ENCODE data around the gene AMD1. TPM values are rescaled to one million over a fixed set of nuclear protein-coding genes. Genes with fewer than 3 reads are reported as not detected.

AMD1 gene
- total RNA-seq, 1 donor from 2014 or later, result 50.5 TPM

DNA sequence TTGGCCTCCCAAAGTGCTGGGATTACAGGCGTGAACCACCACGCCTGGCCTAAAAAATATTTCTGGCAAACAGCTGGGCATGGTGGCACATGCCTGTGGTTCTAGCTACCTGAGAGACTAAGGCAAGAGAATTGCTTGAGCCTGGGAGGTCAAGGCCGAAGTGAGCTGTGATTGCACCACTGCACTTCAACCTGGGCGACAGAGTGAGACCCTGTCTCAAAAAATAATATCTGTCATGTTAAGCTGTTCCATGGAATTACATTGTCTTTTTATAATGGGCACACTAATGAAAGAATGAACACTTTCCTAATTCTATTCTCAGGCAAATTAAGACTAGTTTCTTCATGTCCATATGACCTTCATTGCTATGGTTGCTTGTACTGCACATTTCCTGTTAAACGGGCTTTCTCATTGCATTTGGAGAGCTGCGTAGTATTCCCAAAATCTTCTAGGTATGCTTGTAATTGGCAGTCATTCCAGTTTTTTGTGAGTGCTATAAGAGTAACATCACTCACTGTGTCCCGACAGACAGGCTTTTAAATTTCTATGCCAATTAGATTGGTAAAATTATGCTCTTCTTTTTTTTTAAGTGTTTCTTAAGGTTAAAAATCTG is 12.1 kb downstream of the AMD1 start:
- H3K4me3 Mint-ChIP-seq (ENCODE audit: unreplicated experiment), result no peak overlapping the region
- peaks cover 12% of the 10 kb centered on the region for H3K4me1 Mint-ChIP-seq (ENCODE audit: unreplicated experiment)
- TF ChIP-seq, protein P1, sequence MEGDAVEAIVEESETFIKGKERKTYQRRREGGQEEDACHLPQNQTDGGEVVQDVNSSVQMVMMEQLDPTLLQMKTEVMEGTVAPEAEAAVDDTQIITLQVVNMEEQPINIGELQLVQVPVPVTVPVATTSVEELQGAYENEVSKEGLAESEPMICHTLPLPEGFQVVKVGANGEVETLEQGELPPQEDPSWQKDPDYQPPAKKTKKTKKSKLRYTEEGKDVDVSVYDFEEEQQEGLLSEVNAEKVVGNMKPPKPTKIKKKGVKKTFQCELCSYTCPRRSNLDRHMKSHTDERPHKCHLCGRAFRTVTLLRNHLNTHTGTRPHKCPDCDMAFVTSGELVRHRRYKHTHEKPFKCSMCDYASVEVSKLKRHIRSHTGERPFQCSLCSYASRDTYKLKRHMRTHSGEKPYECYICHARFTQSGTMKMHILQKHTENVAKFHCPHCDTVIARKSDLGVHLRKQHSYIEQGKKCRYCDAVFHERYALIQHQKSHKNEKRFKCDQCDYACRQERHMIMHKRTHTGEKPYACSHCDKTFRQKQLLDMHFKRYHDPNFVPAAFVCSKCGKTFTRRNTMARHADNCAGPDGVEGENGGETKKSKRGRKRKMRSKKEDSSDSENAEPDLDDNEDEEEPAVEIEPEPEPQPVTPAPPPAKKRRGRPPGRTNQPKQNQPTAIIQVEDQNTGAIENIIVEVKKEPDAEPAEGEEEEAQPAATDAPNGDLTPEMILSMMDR (IDR thresholded peaks at IDR 0.05; ENCODE audit: unreplicated experiment), result no peak
- peaks cover 4% of the 10 kb centered on the region for H3K36me3 Mint-ChIP-seq (ENCODE audit: low read depth, unreplicated experiment)
- no peak overlapping the region for H3K27ac Mint-ChIP-seq (ENCODE audit: unreplicated experiment)
- H3K9me3 Mint-ChIP-seq (ENCODE audit: unreplicated experiment), result no peaks in the 10 kb centered on the region
- H3K27me3 Mint-ChIP-seq (ENCODE audit: unreplicated experiment), result no peaks in the 10 kb centered on the region
- DNase-seq (ENCODE audit: low spot score), result no peak

DNA sequence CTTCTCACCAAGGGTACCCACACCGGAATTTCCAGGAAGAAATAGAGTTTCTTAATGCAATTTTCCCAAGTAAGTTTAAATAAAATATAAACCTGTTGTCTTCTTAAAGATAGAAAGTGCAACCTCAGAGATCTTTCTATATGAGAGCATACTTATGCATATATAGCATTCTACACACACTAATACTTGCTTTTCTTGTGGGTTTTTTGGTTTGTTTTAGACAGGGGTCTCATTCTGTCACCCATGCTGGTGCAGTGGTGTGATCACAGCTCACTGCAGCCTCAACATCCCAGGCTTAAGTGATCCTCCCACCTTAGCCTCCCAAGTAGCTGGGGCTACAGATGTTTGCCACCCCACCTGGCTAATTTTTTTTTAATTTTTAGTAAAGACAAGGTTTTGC is 15.7 kb downstream of the AMD1 start:
- TF ChIP-seq, protein P1 (IDR thresholded peaks at IDR 0.05; ENCODE audit: unreplicated experiment), result no peak
- Mint-ChIP-seq H3K4me1 (ENCODE audit: unreplicated experiment) (no peaks in the 10 kb centered on the region), H3K36me3 (ENCODE audit: low read depth, unreplicated experiment) (peaks cover 13% of the 10 kb centered on the region), H3K9me3 (ENCODE audit: unreplicated experiment) (no peaks in the 10 kb centered on the region), H3K27ac (ENCODE audit: unreplicated experiment) (no peak overlapping the region), H3K27me3 (ENCODE audit: unreplicated experiment) (no peaks in the 10 kb centered on the region), H3K4me3 (ENCODE audit: unreplicated experiment) (no peak overlapping the region)
- DNase-seq (ENCODE audit: low spot score), result no peak

DNA sequence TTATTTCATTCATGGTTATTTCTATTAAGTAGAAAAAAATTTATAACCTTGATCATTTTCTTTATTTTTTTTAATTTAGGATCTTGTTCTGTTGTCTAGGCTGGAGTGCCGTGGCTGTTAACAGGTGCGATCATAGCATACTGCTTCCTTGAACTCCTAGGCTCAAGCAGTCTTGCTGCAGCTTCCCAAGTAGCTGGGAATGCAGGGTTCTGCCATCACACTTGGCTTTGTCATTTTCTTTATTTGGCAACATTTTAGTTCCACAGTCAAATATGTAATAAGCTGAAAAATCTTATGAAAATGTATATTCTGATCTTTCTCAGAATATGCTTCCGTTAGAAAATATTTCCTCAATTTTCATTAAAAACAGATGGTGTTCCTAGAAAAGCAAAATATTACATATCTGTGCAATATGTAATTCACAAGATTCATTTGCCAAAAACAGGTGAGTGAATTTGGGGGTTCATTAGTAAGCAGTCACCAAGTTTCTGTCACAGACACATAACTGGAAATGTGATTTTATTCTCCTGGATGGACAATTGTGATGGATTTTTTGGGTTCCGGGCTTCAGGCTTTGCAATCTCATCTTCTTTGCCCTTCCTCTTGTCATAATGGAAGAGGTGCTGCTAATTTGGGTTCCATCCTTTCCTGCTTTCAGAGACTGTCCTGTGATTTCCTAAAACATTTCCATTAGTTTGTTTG is 21.5 kb downstream of the AMD1 start:
- Mint-ChIP-seq H3K27ac (ENCODE audit: unreplicated experiment) (no peak overlapping the region), H3K9me3 (ENCODE audit: unreplicated experiment) (no peaks in the 10 kb centered on the region)

DNA sequence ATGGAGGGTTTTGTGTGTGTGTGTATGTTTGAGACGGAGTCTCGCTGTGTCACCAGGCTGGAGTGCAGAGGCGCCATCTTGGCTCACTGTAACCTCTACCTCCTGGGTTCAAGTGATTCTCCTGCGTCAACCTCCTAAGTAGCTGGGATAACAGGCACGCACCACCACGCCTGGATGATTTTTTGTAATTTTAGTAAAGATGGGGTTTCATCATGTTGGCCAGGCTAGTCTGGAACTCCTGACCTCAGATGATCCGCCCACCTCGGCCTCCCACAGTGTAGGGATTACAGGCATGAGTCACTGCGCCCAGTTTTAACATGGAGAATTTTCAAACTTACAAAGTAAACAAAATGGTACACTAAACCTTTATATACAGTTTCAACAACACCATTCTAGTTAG is 22.8 kb downstream of the AMD1 start:
- no peak overlapping the region for H3K4me3 Mint-ChIP-seq (ENCODE audit: unreplicated experiment)
- no peaks in the 10 kb centered on the region for H3K9me3 Mint-ChIP-seq (ENCODE audit: unreplicated experiment)
- H3K27ac Mint-ChIP-seq (ENCODE audit: unreplicated experiment), result no peak overlapping the region
- DNase-seq (ENCODE audit: low spot score), result no peak
- no peaks in the 10 kb centered on the region for H3K4me1 Mint-ChIP-seq (ENCODE audit: unreplicated experiment)
- peaks cover 22% of the 10 kb centered on the region for H3K36me3 Mint-ChIP-seq (ENCODE audit: low read depth, unreplicated experiment)
- TF ChIP-seq, protein P1 (IDR thresholded peaks at IDR 0.05; ENCODE audit: unreplicated experiment), result no peak
- no peaks in the 10 kb centered on the region for H3K27me3 Mint-ChIP-seq (ENCODE audit: unreplicated experiment)

More for the DNA sequence above, 21.5 kb downstream of the AMD1 start:
- H3K4me3 Mint-ChIP-seq (ENCODE audit: unreplicated experiment), result no peak overlapping the region
- no peaks in the 10 kb centered on the region for H3K27me3 Mint-ChIP-seq (ENCODE audit: unreplicated experiment)
- no peaks in the 10 kb centered on the region for H3K4me1 Mint-ChIP-seq (ENCODE audit: unreplicated experiment)
- TF ChIP-seq, protein P1 (IDR thresholded peaks at IDR 0.05; ENCODE audit: unreplicated experiment), result no peak
- H3K36me3 Mint-ChIP-seq (ENCODE audit: low read depth, unreplicated experiment), result peaks cover 22% of the 10 kb centered on the region
- DNase-seq (ENCODE audit: low spot score), result no peak

DNA sequence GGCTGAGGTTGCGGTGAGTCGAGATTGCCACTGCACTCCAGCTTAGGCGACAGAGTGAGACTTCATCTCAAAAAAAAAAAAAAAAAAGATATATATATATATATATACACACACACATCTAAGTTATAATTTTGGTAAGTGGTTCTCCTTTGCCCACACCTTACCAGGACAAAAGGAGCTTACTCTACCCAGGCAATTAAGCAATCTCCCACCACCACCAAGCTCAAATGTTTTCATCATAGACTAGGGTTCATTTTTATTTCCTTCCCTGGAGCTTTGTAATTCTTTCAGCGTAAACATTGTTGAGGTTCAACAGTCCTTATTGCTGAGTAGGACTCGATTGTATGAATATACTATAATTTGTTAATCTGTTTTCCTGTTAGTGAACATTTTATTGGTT is 23.5 kb downstream of the AMD1 start:
- Mint-ChIP-seq H3K4me3 (ENCODE audit: unreplicated experiment) (no peak overlapping the region), H3K36me3 (ENCODE audit: low read depth, unreplicated experiment) (peaks cover 23% of the 10 kb centered on the region), H3K27ac (ENCODE audit: unreplicated experiment) (no peak overlapping the region)

More for the DNA sequence above, 23.5 kb downstream of the AMD1 start:
- TF ChIP-seq, protein P1 (IDR thresholded peaks at IDR 0.05; ENCODE audit: unreplicated experiment), result no peak
- DNase-seq (ENCODE audit: low spot score), result no peak
- H3K27me3 Mint-ChIP-seq (ENCODE audit: unreplicated experiment), result peaks cover under 1% of the 10 kb centered on the region
- H3K9me3 Mint-ChIP-seq (ENCODE audit: unreplicated experiment), result no peaks in the 10 kb centered on the region
- H3K4me1 Mint-ChIP-seq (ENCODE audit: unreplicated experiment), result peaks cover under 1% of the 10 kb centered on the region

Data from endothelial cell (in vitro differentiated cells).